Epithelial cell of esophagus (primary cell): Measurements from ENCODE around the gene TMEM184B.

Experiments
- DNase-seq: peaks from one replicate; pipeline ENCODE4 v3.0.0; 2010; ENCODE audit warnings: low read depth
- H3K4me3 ChIP-seq: 2 replicates; pipeline ENCODE4 v1.5.1; 2011; ENCODE audit warnings: mild to moderate bottlenecking, low read length, control low read depth
- TF ChIP-seq, protein P1 (sequence below): IDR thresholded peaks from 2 replicates; pipeline ENCODE4 v1.5.1; 2011; ENCODE audit warnings: low read depth, mild to moderate bottlenecking, low read length, control low read depth, inconsistent platforms; ENCODE audit not compliant: insufficient read depth; ENCODE audit errors: missing control alignments

TMEM184B gene

DNA sequence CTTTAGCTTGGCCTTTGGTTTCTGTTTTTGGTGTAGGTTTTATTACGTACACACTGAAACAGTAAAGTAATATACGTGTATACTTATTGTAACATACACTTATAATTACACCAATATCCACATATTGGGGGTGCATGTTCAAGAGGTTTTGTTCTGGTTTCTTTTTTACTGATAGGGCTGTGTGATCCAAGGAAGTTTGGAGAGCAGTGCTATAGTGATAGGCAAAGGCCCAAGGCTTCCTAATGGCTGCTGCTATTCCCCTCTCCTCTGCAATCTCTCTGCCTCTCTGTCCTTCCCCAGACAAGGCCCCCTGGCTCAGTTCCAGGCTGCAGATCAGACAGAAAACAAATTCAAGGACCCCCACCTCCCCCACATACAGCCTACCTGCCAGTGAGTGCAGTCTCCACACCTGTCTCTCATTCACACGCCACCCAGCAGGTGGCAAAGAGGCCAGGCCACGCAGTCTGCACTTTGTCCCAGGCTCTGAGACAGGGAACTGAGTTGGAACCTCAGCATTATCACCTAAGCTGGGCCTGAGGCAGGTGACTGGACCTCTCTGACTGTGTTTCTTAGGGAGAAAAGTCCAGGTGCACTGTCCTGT is 15.1 kb downstream of the TMEM184B start:
- no peak overlapping the region for H3K4me3 ChIP-seq
- no peak for DNase-seq
- TF ChIP-seq, protein P1, sequence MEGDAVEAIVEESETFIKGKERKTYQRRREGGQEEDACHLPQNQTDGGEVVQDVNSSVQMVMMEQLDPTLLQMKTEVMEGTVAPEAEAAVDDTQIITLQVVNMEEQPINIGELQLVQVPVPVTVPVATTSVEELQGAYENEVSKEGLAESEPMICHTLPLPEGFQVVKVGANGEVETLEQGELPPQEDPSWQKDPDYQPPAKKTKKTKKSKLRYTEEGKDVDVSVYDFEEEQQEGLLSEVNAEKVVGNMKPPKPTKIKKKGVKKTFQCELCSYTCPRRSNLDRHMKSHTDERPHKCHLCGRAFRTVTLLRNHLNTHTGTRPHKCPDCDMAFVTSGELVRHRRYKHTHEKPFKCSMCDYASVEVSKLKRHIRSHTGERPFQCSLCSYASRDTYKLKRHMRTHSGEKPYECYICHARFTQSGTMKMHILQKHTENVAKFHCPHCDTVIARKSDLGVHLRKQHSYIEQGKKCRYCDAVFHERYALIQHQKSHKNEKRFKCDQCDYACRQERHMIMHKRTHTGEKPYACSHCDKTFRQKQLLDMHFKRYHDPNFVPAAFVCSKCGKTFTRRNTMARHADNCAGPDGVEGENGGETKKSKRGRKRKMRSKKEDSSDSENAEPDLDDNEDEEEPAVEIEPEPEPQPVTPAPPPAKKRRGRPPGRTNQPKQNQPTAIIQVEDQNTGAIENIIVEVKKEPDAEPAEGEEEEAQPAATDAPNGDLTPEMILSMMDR, result no peak

GRCh38 chr22:38257181-38257580 is 15.6 kb downstream of the TMEM184B start:
- no peak for DNase-seq
- TF ChIP-seq, protein P1, result no peak
- no peak overlapping the region for H3K4me3 ChIP-seq

DNA sequence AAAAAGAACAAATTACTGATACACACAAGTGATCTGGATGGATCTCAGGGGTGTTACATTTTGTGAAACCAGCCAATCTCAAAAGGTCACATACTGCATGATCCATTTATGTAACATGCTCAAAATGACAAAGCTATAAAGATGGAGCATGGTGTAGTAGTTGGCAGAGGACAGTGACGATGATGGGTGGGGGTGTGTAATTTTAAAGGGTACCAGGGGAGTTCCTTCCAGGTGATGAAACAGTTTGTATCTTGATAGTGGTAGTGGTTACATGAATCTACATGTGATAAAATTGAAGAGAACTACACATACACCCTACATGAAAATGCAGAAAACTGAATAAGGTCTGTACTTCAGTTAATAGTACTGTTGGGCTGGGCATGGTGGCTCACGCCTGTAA is 17.1 kb downstream of the TMEM184B start:
- H3K4me3 ChIP-seq, result no peak overlapping the region
- TF ChIP-seq, protein P1, result no peak
- no peak for DNase-seq

DNA sequence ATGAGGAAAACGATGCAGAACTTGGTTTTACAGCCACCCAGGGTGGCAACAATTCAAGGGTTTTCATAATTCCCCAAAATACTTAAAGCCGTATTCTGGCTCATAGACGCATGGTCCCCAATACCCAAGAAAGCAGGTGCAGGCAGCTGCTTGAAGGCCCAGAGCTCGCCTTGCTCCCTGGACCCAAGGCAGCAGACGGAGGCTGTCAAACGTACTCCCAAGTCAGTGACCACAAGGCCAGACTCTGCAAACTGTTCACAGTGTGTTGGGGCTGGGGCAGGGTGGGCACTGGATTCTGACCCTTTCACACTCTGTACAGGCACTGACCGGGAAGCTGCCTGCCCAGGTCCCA is 21.5 kb downstream of the TMEM184B start:
- no peak overlapping the region for H3K4me3 ChIP-seq
- DNase-seq, result no peak
- TF ChIP-seq, protein P1, result no peak

DNA sequence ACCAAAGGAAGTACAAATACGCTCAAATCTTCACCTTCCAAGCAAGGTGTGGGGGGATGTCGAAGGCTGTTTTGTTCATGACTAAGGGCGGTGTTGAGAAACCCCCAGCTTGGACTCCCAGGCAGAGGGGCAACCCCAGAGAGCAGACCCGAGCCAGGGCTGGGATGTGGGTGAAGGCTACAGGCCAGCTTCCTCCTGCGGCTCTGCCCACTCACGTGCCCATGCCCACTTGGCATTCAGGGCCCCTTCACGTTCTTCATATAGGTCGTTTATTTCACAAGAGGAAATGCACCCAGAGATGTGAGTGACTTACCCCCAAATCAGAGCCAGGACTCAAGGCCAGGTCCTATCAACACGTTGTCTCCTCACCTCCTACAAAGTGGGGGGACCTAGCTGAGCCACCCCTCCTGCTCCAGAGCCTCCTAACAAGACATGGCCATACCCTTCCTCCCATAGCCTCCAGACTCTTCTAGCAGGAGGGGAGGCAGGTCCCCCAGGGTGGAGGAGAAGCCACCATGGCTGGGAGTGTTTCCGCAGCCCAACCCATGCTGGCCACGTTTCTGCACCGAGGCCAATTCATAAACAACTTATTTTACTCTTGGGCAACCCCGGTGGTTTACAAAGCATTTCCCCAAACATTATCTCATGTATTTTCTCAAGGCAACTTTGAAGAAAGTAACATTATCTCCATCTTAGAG is 22.0 kb downstream of the TMEM184B start:
- TF ChIP-seq, protein P1, result no peak
- no peak overlapping the region for H3K4me3 ChIP-seq
- no peak for DNase-seq

DNA sequence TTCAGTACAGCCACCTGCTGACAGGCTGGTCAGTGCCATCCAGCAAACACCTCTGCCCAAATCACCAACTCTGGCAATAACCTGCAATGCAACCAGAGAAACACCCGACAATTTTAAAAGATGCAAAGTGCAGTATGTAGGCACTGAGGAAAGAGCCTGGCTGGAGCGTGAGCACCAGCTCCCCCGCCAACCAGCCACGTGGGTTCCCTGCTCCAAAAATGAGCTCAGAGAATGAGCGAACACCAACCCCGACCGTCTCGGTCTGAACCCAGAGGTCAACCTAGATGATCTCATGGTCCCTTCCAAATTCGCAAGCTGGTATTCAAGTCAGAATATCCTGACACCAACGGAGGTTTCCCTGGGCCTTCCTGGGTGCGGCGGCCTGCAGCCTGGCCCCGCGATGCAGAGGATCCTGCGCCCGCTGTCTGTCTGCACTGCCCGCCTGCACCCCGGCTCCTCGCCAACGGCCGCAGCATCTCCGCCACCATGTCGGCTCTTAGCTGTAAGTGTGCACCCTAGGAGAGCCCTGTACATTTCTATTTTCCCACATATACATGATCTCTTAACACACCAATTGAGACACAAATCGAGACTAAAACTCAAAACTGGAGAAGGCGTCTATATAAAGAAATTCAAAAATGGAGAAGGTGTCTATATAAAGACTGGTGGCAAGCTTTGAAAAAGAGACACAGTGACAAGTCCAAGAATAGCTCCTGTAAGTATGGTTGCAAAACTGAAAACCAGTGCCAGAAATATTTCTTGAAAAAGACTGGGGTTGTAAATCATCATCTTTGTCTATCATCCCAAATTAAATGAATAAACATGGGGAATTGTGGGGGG is 22.8 kb downstream of the TMEM184B start:
- TF ChIP-seq, protein P1, result no peak
- H3K4me3 ChIP-seq, result no peak overlapping the region

GRCh38 chr22:38249301-38249700 is 23.5 kb downstream of the TMEM184B start:
- no peak for DNase-seq
- no peak overlapping the region for H3K4me3 ChIP-seq
- TF ChIP-seq, protein P1, result no peak

More for the DNA sequence above, 22.8 kb downstream of the TMEM184B start:
- no peak for DNase-seq
